Caco-2 (cell line): ENCODE results near the gene PLAC8L1. TPM values are rescaled to one million over a fixed set of nuclear protein-coding genes. Genes with fewer than 3 reads are reported as not detected.

Experiments
- BruUV-seq: library from RNA; stranded (reverse); fragments of 400-500 nt; replicated peaks from 2 replicates; lab custom pipeline; 2021; lab: Mats Ljungman, UMichigan
- CTCF ChIA-PET: fragments of 300-600 bp; sonication (Branson Sonifier 250); formaldehyde crosslinking; loops from one replicate; lab custom pipeline; 2022; ENCODE audit warnings: antibody characterized with exemption; lab: Charles Lee
- POLR2A ChIA-PET: fragments of 300-600 bp; sonication (Branson Sonifier 250); formaldehyde crosslinking; loops from one replicate; lab custom pipeline; 2022; ENCODE audit warnings: antibody characterized with exemption; lab: Charles Lee
- DNase-seq, 2 experiments: peaks; one replicate each; pipeline versions ENCODE4 v3.0.0 to v3.0.0-alpha.2; 2020 to 2022
- H3K27me3 ChIP-seq: replicated peaks from 2 replicates; pipeline ENCODE4 v1.6.0; 2011; ENCODE audit warnings: low read length; ENCODE audit not compliant: control insufficient read depth, insufficient read depth
- H3K36me3 ChIP-seq: 2 replicates; pipeline ENCODE4 v1.5.1; 2011; ENCODE audit warnings: low read length; ENCODE audit not compliant: control insufficient read depth, insufficient read depth
- H3K4me1 ChIP-seq: fragments of 250-450 bp; sonication (Bioruptor Pico); 2 replicates; pipeline ENCODE4 v1.5.1; 2020; ENCODE audit warnings: mild to moderate bottlenecking
- H3K4me3 ChIP-seq: 2 replicates; pipeline ENCODE4 v1.5.1; 2011; ENCODE audit warnings: low read depth, mild to moderate bottlenecking, control low read depth, low read length
- H3K9me3 ChIP-seq: fragments of 250-450 bp; sonication (Bioruptor Pico); 2 replicates; pipeline ENCODE4 v1.5.1; 2020; ENCODE audit warnings: mild to moderate bottlenecking, moderate library complexity
- H3K27ac Mint-ChIP-seq: one replicate; pipeline ENCODE4 v1.8.0; 2022; ENCODE audit warnings: mixed read lengths; ENCODE audit not compliant: unreplicated experiment
- H3K27me3 Mint-ChIP-seq: one replicate; pipeline ENCODE4 v1.8.0; 2022; ENCODE audit warnings: mixed read lengths; ENCODE audit not compliant: insufficient read depth, unreplicated experiment
- H3K36me3 Mint-ChIP-seq: one replicate; pipeline ENCODE4 v1.8.0; 2022; ENCODE audit warnings: mild to moderate bottlenecking, mixed read lengths; ENCODE audit not compliant: insufficient read depth, unreplicated experiment
- H3K4me1 Mint-ChIP-seq: one replicate; pipeline ENCODE4 v1.8.0; 2022; ENCODE audit warnings: low read depth, mixed read lengths; ENCODE audit not compliant: unreplicated experiment
- H3K4me3 Mint-ChIP-seq: one replicate; pipeline ENCODE4 v1.8.0; 2022; ENCODE audit warnings: mild to moderate bottlenecking, moderate library complexity, mixed read lengths; ENCODE audit not compliant: unreplicated experiment
- H3K9me3 Mint-ChIP-seq: one replicate; pipeline ENCODE4 v1.8.0; 2022; ENCODE audit warnings: mixed read lengths; ENCODE audit not compliant: unreplicated experiment
- CTCF ChIP-seq, 2 experiments: fragments of 200-600 bp in 1 of 2; IDR thresholded peaks; 1 replicate in 1 of 2; 2 replicates in 1 of 2; pipeline versions ENCODE4 v1.5.1 to v1.8.0; 2011 to 2022; ENCODE audit warnings: antibody characterized with exemption in 1 of 2, control low read depth in 1 of 2, inconsistent platforms in 1 of 2, low read depth in 1 of 2, low read length in 1 of 2, mild to moderate bottlenecking in 1 of 2, moderate library complexity in 1 of 2; ENCODE audit not compliant: insufficient read depth in 1 of 2, severe bottlenecking in 1 of 2, unreplicated experiment in 1 of 2
- intact Hi-C: fragments of 100-400 bp; cut with micrococcal nuclease; formaldehyde crosslinking; loops from one replicate; pipeline ENCODE4 v1.10.0; 2022; ENCODE audit not compliant: unreplicated experiment
- total RNA-seq: library from RNA; stranded (reverse); gene quantifications from 2 replicates; pipeline ENCODE4 v1.2.3, GENCODE V29; 2022

The PLAC8L1 gene
- total RNA-seq, 1 experiment from 2014 or later = 1.0 TPM

GRCh38 chr5:146107901-146108300 lies 2.5 kb upstream of the PLAC8L1 start:
- no peaks in the 10 kb centered on the region for H3K36me3 Mint-ChIP-seq
- Histone ChIP-seq H3K27me3 (no peaks in the 10 kb centered on the region), H3K4me1 (no peaks in the 10 kb centered on the region), H3K9me3 (no peaks in the 10 kb centered on the region), H3K36me3 (no peaks in the 10 kb centered on the region), H3K4me3 (no peak overlapping the region)
- intact Hi-C loops = no loop called here
- BruUV-seq = no TSS peak
- H3K9me3 Mint-ChIP-seq = no peaks in the 10 kb centered on the region
- no peak for TF ChIP-seq CTCF (IDR thresholded peaks at IDR 0.05; ENCODE audit: insufficient read depth in 1 of 2, low read depth in 1 of 2, low read length in 1 of 2, severe bottlenecking in 1 of 2, unreplicated experiment in 1 of 2)
- CTCF ChIA-PET = no interaction called here
- H3K4me3 Mint-ChIP-seq = no peak overlapping the region
- H3K4me1 Mint-ChIP-seq = no peaks in the 10 kb centered on the region
- no peak for DNase-seq
- no peak overlapping the region for H3K27ac Mint-ChIP-seq
- POLR2A ChIA-PET = no interaction called here
- H3K27me3 Mint-ChIP-seq = no peaks in the 10 kb centered on the region

- CTCF ChIA-PET = no interaction called here
- Mint-ChIP-seq H3K27ac (no peak overlapping the region), H3K9me3 (no peaks in the 10 kb centered on the region), H3K4me3 (no peak overlapping the region), H3K27me3 (no peaks in the 10 kb centered on the region), H3K4me1 (no peaks in the 10 kb centered on the region), H3K36me3 (no peaks in the 10 kb centered on the region)
- no peak overlapping the region for H3K4me3 ChIP-seq
- no peaks in the 10 kb centered on the region for H3K36me3 ChIP-seq
- no peaks in the 10 kb centered on the region for H3K4me1 ChIP-seq
- no peak for TF ChIP-seq CTCF (IDR thresholded peaks at IDR 0.05; ENCODE audit: insufficient read depth in 1 of 2, low read depth in 1 of 2, low read length in 1 of 2, severe bottlenecking in 1 of 2, unreplicated experiment in 1 of 2)
- intact Hi-C loops = no loop called here
- no peaks in the 10 kb centered on the region for H3K27me3 ChIP-seq
- BruUV-seq = no TSS peak
- no peaks in the 10 kb centered on the region for H3K9me3 ChIP-seq
- POLR2A ChIA-PET = interaction anchor here (0.6 kb wide), 1 partner anchor 10 kb away, joined by 3 read pairs; no protein-coding TSS in a partner anchor
- no peak for DNase-seq
Observed at GRCh38 chr5:146103594-146103993, 1.8 kb downstream of the PLAC8L1 start.

GRCh38 chr5:146101646-146102045 lies 3.7 kb downstream of the PLAC8L1 start:
- intact Hi-C loops = no loop called here

More at GRCh38 chr5:146101646-146102045, 3.7 kb downstream of the PLAC8L1 start:
- DNase-seq = no peak
- H3K9me3 Mint-ChIP-seq = no peaks in the 10 kb centered on the region
- no TSS peak for BruUV-seq
- no peaks in the 10 kb centered on the region for H3K4me1 Mint-ChIP-seq
- Histone ChIP-seq H3K4me1 (no peaks in the 10 kb centered on the region), H3K4me3 (no peak overlapping the region), H3K36me3 (no peaks in the 10 kb centered on the region), H3K9me3 (no peaks in the 10 kb centered on the region), H3K27me3 (no peaks in the 10 kb centered on the region)
- no peaks in the 10 kb centered on the region for H3K27me3 Mint-ChIP-seq
- POLR2A ChIA-PET = no interaction called here
- H3K4me3 Mint-ChIP-seq = no peak overlapping the region
- no peaks in the 10 kb centered on the region for H3K36me3 Mint-ChIP-seq
- TF ChIP-seq CTCF (IDR thresholded peaks at IDR 0.05; ENCODE audit: insufficient read depth in 1 of 2, low read depth in 1 of 2, low read length in 1 of 2, severe bottlenecking in 1 of 2, unreplicated experiment in 1 of 2) = no peak
- CTCF ChIA-PET = interaction anchor here (0.6 to 0.7 kb wide), 3 partner anchors 27 to 1503 kb away, joined by 5 to 6 read pairs (median 6); no protein-coding TSS in a partner anchor
- H3K27ac Mint-ChIP-seq = no peak overlapping the region
